ENCODE data around the gene PLXNA4. TPM values are rescaled to one million over a fixed set of nuclear protein-coding genes. Genes with fewer than 3 reads are reported as not detected.

The PLXNA4 gene
- total and polyA plus RNA-seq, 2 experiments from 2014 or later = 0.32 TPM; not detected in 1

DNA sequence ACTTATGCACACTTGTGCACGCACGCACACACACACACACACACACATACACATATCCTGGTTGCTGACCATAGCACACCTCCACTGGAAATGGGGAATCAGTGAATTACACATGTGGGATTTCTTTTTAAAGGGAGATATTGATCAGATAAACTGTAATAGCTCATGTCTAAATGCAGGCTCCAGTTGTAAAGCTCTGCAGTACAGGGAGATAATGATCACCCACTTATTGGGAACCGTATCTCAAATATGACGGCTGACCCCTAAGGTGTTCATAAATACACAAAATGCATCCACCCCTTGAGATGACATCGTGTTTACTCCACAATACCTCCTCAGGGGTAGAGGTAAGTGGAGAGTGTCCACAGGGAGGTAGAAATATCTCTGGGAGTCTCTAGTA is 79.2 kb downstream of the PLXNA4 start:
- WGBS, 2 experiments (ENCODE audit: low coverage in 1 of 2, low lambda C conversion rate in 2 of 2, missing lambda C conversion rate in 2 of 2) = 65% methylated on average over 5 of the region's 5 CpGs
- Histone ChIP-seq H3K27me3 (replicated peaks; ENCODE audit: insufficient read depth) (no peaks in the 10 kb centered on the region; the same call in 1 of the 2 replicates), H3K9me2 (ENCODE audit: insufficient read depth) (no peaks in the 10 kb centered on the region)

DNA sequence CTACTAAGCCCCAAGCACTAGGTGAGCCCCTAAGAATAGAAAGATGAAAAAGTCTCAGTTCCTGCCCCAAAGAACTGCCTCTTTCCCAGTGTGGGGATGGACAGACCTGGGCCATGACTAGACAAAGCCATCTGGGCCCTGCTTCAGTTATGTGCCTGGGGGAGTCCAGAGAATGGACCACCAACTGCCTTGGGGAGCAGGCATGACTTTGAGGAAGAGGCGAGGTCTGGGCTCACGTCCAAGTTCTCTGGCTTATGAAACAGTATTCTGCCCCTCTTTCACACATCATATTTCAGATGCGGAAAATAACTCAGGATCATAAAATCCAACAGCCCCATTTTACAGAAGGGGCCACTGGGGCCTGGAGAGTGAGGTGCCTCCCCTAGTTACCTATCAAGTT is 80.3 kb downstream of the PLXNA4 start:
- Histone ChIP-seq H2AFZ (no peak overlapping the region), H3K27ac (no peak overlapping the region), H3K4me1 (ENCODE audit: insufficient read depth) (no peaks in the 10 kb centered on the region), H3K9ac (no peak overlapping the region), H3K79me2 (ENCODE audit: insufficient read depth) (no peaks in the 10 kb centered on the region), H3K36me3 (ENCODE audit: low read depth) (no peaks in the 10 kb centered on the region), H3K9me3 (ENCODE audit: low read depth) (no peaks in the 10 kb centered on the region), H3K4me3 (no peak overlapping the region), H4K20me1 (ENCODE audit: insufficient read depth) (no peaks in the 10 kb centered on the region), H3K9me2 (ENCODE audit: insufficient read depth) (no peaks in the 10 kb centered on the region), H3K27me3 (replicated peaks; ENCODE audit: insufficient read depth) (no peaks in the 10 kb centered on the region; the same call in 1 of the 2 replicates), H3F3A (ENCODE audit: insufficient read depth) (no peaks in the 10 kb centered on the region), H3K4me2 (ENCODE audit: unreplicated experiment) (no peak overlapping the region)
- WGBS, 2 experiments (ENCODE audit: low coverage in 1 of 2, low lambda C conversion rate in 2 of 2, missing lambda C conversion rate in 2 of 2) = 52 to 61% methylated on average over 3 of the region's 3 CpGs
- DNase-seq = no peak
- in situ Hi-C loops (cut with MboI) = no loop called here
- TF ChIP-seq EZH2phosphoT487 (IDR thresholded peaks at IDR 0.05; ENCODE audit: insufficient read depth, low read depth) (no peak), EZH2 (IDR thresholded peaks at IDR 0.05; ENCODE audit: insufficient read depth, poor library complexity, severe bottlenecking) (no peak)

More for the DNA sequence above, 79.2 kb downstream of the PLXNA4 start:
- Histone ChIP-seq H3K36me3 (ENCODE audit: low read depth) (no peaks in the 10 kb centered on the region), H2AFZ (no peak overlapping the region), H3K9me3 (ENCODE audit: low read depth) (no peaks in the 10 kb centered on the region), H3K4me1 (ENCODE audit: insufficient read depth) (no peaks in the 10 kb centered on the region), H3K79me2 (ENCODE audit: insufficient read depth) (no peaks in the 10 kb centered on the region), H3K9ac (no peak overlapping the region), H3K4me2 (ENCODE audit: unreplicated experiment) (no peak overlapping the region), H3K27ac (no peak overlapping the region), H3K4me3 (no peak overlapping the region), H3F3A (ENCODE audit: insufficient read depth) (no peaks in the 10 kb centered on the region), H4K20me1 (ENCODE audit: insufficient read depth) (no peaks in the 10 kb centered on the region)
- in situ Hi-C loops (cut with MboI) = no loop called here
- no peak for DNase-seq
- TF ChIP-seq EZH2 (IDR thresholded peaks at IDR 0.05; ENCODE audit: insufficient read depth, poor library complexity, severe bottlenecking) = no peak
- TF ChIP-seq EZH2phosphoT487 (IDR thresholded peaks at IDR 0.05; ENCODE audit: insufficient read depth, low read depth) = no peak

DNA sequence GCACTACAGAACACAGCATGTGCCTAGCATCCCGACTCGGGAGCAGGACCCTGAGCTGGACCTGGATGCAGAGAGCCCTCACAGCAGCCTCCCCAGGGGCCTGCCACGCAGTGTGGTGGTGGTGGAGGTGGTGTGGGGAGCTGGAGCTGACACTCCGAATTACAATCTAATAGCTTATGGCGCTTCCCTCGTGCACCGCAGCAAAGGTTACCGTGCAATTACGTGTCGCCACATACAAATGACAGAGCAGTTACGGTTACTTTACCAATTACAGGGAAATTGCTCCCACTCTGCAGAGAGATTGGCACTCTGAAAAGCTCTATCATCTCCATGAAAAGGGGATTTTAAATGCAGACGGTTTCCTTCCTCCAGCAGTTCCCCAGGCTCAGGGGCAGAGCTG is 81.8 kb downstream of the PLXNA4 start:
- Histone ChIP-seq H3K36me3 (ENCODE audit: low read depth) (no peaks in the 10 kb centered on the region), H3K9me3 (ENCODE audit: low read depth) (no peaks in the 10 kb centered on the region), H3K9ac (no peak overlapping the region), H3K4me2 (ENCODE audit: unreplicated experiment) (no peak overlapping the region), H3K79me2 (ENCODE audit: insufficient read depth) (no peaks in the 10 kb centered on the region), H3K4me1 (ENCODE audit: insufficient read depth) (no peaks in the 10 kb centered on the region), H3K4me3 (no peak overlapping the region), H4K20me1 (ENCODE audit: insufficient read depth) (no peaks in the 10 kb centered on the region), H3F3A (ENCODE audit: insufficient read depth) (no peaks in the 10 kb centered on the region), H2AFZ (no peak overlapping the region), H3K27me3 (replicated peaks; ENCODE audit: insufficient read depth) (no peaks in the 10 kb centered on the region; the same call in 1 of the 2 replicates), H3K27ac (no peak overlapping the region), H3K9me2 (ENCODE audit: insufficient read depth) (no peaks in the 10 kb centered on the region)
- in situ Hi-C loops (cut with MboI) = no loop called here
- no peak for DNase-seq
- WGBS, 2 experiments (ENCODE audit: low coverage in 1 of 2, low lambda C conversion rate in 2 of 2, missing lambda C conversion rate in 2 of 2) = 76% methylated on average over 12 of the region's 12 CpGs
- TF ChIP-seq EZH2 (IDR thresholded peaks at IDR 0.05; ENCODE audit: insufficient read depth, poor library complexity, severe bottlenecking) = no peak
- TF ChIP-seq EZH2phosphoT487 (IDR thresholded peaks at IDR 0.05; ENCODE audit: insufficient read depth, low read depth) = no peak

DNA sequence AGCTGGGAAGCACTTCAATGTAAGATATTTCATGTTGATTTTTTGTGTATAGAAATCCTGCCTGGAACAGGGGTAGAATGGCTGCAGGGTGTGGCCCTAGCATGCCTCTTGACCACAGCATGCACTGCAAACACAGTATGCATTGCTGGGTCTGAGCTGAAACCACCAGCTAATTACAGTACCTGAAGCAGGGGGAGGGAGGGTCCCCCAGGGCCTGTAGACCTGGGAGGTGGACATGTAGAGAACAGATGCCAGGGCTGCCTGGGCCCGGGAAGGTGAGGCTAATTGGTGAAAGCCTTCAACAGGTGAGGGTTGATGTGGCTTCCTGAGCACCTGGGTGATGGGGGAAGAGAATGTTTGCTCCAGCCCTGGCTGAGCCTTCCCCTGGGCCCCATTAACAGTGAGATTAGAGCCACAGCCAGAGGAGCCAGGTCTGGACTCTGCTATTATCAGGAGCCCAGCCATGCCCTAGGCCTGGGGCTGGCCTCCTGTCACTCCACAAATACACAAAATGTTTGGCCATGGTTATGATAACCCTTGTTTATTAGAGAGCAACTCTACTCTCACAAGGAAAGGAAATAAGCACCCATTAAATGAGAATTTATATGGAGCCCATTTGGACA is 83.3 kb downstream of the PLXNA4 start:
- no peaks in the 10 kb centered on the region for H3K9me3 ChIP-seq (ENCODE audit: low read depth)
- in situ Hi-C loops (cut with MboI) = no loop called here

More for the DNA sequence above, 83.3 kb downstream of the PLXNA4 start:
- TF ChIP-seq EZH2phosphoT487 (IDR thresholded peaks at IDR 0.05; ENCODE audit: insufficient read depth, low read depth) (no peak), EZH2 (IDR thresholded peaks at IDR 0.05; ENCODE audit: insufficient read depth, poor library complexity, severe bottlenecking) (no peak)
- Histone ChIP-seq H3K4me3 (no peak overlapping the region), H3K27me3 (replicated peaks; ENCODE audit: insufficient read depth) (no peaks in the 10 kb centered on the region; the same call in 1 of the 2 replicates), H4K20me1 (ENCODE audit: insufficient read depth) (no peaks in the 10 kb centered on the region), H3K4me1 (ENCODE audit: insufficient read depth) (no peaks in the 10 kb centered on the region), H3K36me3 (ENCODE audit: low read depth) (no peaks in the 10 kb centered on the region), H3K4me2 (ENCODE audit: unreplicated experiment) (no peak overlapping the region), H3K9ac (no peak overlapping the region), H3K27ac (no peak overlapping the region), H2AFZ (no peak overlapping the region), H3K79me2 (ENCODE audit: insufficient read depth) (no peaks in the 10 kb centered on the region), H3K9me2 (ENCODE audit: insufficient read depth) (no peaks in the 10 kb centered on the region), H3F3A (ENCODE audit: insufficient read depth) (no peaks in the 10 kb centered on the region)
- no peak for DNase-seq
- WGBS, 2 experiments (ENCODE audit: low coverage in 1 of 2, low lambda C conversion rate in 2 of 2, missing lambda C conversion rate in 2 of 2) = 48 to 69% methylated on average over 1 of the region's 1 CpG

Data from GM23248 (cell line).